ENCODE data around the gene SV2C. TPM values are rescaled to one million over a fixed set of nuclear protein-coding genes. Genes with fewer than 3 reads are reported as not detected.
"Not testable (repeated sequence)": the region's sequence is repeated elsewhere in the genome, so short reads cannot be mapped to it uniquely, and the experiment has no call there.

The SV2C gene
- total RNA-seq, 3 donors from 2014 or later: 0.54 to 1.2 (median 0.58) TPM

DNA sequence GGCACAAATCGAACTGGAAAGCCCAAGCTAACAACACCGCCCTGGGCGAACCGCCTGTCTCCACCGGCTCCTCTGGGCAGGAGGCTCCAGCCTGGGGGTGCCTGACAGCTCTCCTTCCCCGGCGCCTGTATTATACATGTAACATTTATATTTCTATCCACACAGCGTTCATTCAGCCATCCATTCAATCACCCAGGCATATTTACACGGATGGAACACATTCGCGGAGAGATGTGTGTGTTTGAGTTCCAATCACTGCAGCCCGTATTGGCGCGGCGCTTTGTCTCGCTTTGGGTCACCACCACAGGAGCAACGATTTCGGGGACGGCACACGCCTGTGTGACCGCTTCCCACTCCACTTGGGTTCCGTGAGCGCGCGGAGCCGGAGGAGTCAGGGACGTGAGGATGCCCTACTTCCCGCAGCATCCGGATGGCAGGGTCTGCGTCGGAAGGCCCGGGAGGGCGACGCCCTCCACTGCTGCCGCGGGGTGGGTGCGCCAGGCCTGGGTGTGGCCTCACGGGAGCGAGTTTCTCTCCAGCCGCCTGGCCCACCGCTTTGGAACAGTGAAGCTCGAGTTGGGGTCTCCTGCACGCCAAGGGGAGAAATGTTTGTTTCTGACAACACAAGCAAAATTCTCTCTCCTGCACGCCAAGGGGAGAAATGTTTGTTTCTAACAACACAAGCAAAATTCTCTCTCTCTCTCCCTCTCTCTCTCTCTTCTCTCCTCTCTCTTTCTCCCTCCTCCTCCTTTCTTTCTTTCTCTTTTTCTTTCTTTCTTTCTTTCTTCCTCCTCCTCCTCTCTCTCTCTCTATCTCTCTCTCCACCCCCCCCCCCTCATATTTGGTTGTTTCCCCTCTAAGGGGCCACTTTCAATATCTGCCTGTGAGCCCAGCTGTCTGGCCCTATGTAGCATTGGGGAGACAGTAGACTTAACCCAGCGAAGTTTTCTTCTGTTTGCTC, 1.1 kb upstream of the SV2C start:
- no peak for TF ChIP-seq CTCF (IDR thresholded peaks at IDR 0.05)
- ATAC-seq (peak; percentile 21), DNase-seq (peak in 2 of 3 donors; percentile 26 to 48)
- intact Hi-C loops (cut with DNase I, micrococcal nuclease): no loop called here
- Histone ChIP-seq H3K4me3 (no peak overlapping the region), H3K9me3 (no peaks in the 10 kb centered on the region), H3K36me3 (ENCODE audit: low read depth) (no peaks in the 10 kb centered on the region), H3K4me1 (ENCODE audit: low read depth) (peaks cover 21% of the 10 kb centered on the region)

GRCh38 chr5:76083555-76084495, 642 bp downstream of the SV2C start:
- no peaks in the 10 kb centered on the region for H3K9me3 ChIP-seq
- no peak overlapping the region for H3K4me3 ChIP-seq
- TF ChIP-seq CTCF (IDR thresholded peaks at IDR 0.05): no peak
- no peak for DNase-seq
- H3K4me1 ChIP-seq (ENCODE audit: low read depth): peaks cover 21% of the 10 kb centered on the region
- no peaks in the 10 kb centered on the region for H3K36me3 ChIP-seq (ENCODE audit: low read depth)
- ATAC-seq: peak; percentile 48
- intact Hi-C loops (cut with DNase I, micrococcal nuclease): no loop called here

- no peaks in the 10 kb centered on the region for H3K9me3 ChIP-seq
- H3K36me3 ChIP-seq (ENCODE audit: low read depth): no peaks in the 10 kb centered on the region
- TF ChIP-seq CTCF (IDR thresholded peaks at IDR 0.05): no peak
- DNase-seq (peak in 1 of 3 donors; percentile 36), ATAC-seq (no peak)
- peaks cover 21% of the 10 kb centered on the region for H3K4me1 ChIP-seq (ENCODE audit: low read depth)
- H3K4me3 ChIP-seq: no peak overlapping the region
- intact Hi-C loops (cut with DNase I, micrococcal nuclease): no loop called here
Measured at GRCh38 chr5:76084496-76085242, 1.5 kb downstream of the SV2C start.

GRCh38 chr5:76085243-76085579, 2.0 kb downstream of the SV2C start:
- no peak for TF ChIP-seq CTCF (IDR thresholded peaks at IDR 0.05)
- ATAC-seq (no peak), DNase-seq (no peak)
- Histone ChIP-seq H3K4me1 (ENCODE audit: low read depth) (peaks cover 21% of the 10 kb centered on the region), H3K9me3 (no peaks in the 10 kb centered on the region), H3K36me3 (ENCODE audit: low read depth) (no peaks in the 10 kb centered on the region), H3K4me3 (no peak overlapping the region)
- intact Hi-C loops (cut with DNase I, micrococcal nuclease): no loop called here

DNA sequence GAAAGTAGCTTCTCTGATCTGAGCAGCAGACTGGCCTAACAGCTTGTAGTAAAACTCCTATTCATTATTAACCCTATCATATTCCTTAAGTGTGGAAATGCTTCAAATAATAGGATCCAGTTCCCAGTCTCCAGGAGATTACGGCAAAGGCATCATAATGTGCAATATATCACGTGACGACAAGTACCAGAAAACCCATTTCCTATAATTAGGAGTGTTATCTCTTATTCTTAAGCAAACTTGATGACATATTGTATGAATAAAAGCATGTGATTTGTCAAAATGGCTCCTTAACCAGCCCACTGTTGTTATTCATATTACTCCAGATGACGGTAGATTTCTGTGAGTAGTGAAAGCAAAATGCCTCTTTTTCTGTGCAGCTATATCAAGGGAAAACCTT, 2.9 kb downstream of the SV2C start:
- Histone ChIP-seq H3K4me3 (no peak overlapping the region), H3K9me3 (no peaks in the 10 kb centered on the region), H3K36me3 (ENCODE audit: low read depth) (no peaks in the 10 kb centered on the region), H3K4me1 (ENCODE audit: low read depth) (peaks cover 21% of the 10 kb centered on the region)
- DNase-seq (no peak), ATAC-seq (no peak)
- intact Hi-C loops (cut with DNase I, micrococcal nuclease): no loop called here
- no peak for TF ChIP-seq CTCF (IDR thresholded peaks at IDR 0.05)

GRCh38 chr5:76089156-76089555, 6.0 kb downstream of the SV2C start:
- intact Hi-C loops (cut with DNase I, micrococcal nuclease); H3K36me3 ChIP-seq (ENCODE audit: low read depth); DNase-seq; H3K4me3 ChIP-seq; H3K9me3 ChIP-seq; ATAC-seq; H3K4me1 ChIP-seq (ENCODE audit: low read depth): not testable (repeated sequence)

Measured in mucosa of descending colon (tissue), 3 donors.